Smooth muscle cell (in vitro differentiated cells): ENCODE results near the gene COL12A1. TPM values are rescaled to one million over a fixed set of nuclear protein-coding genes. Genes with fewer than 3 reads are reported as not detected.

Experiments
- DNase-seq: peaks from one replicate; lab custom pipeline; 2025; ENCODE audit not compliant: unreplicated experiment; lab: John Stamatoyannopoulos, UW
- H2AFZ ChIP-seq: fragments of 200-600 bp; sonication (generic); 2 replicates; pipeline ENCODE4 v1.6.0; 2016; ENCODE audit warnings: antibody characterized with exemption, low read depth, mild to moderate bottlenecking
- H3F3A ChIP-seq: fragments of 200-600 bp; sonication (generic); 2 replicates; pipeline ENCODE4 v1.6.0; 2017; ENCODE audit warnings: antibody characterized with exemption, low read depth
- H3K27ac ChIP-seq: fragments of 200-600 bp; sonication (generic); 2 replicates; pipeline ENCODE4 v1.5.1; 2016; ENCODE audit warnings: low read depth, mild to moderate bottlenecking
- H3K27me3 ChIP-seq: fragments of 200-600 bp; sonication (generic); 2 replicates; pipeline ENCODE4 v1.6.1; 2016; ENCODE audit warnings: low read depth, mild to moderate bottlenecking
- H3K36me3 ChIP-seq: fragments of 200-600 bp; sonication (generic); 2 replicates; pipeline ENCODE4 v1.5.1; 2016; ENCODE audit warnings: low read depth
- H3K4me1 ChIP-seq: fragments of 200-600 bp; sonication (generic); 2 replicates; pipeline ENCODE4 v1.5.1; 2016; ENCODE audit warnings: low read depth
- H3K4me2 ChIP-seq: fragments of 200-600 bp; sonication (generic); 2 replicates; pipeline ENCODE4 v1.6.0; 2016; ENCODE audit warnings: mild to moderate bottlenecking
- H3K4me3 ChIP-seq: fragments of 200-600 bp; sonication (generic); 2 replicates; pipeline ENCODE4 v1.5.1; 2016; ENCODE audit warnings: mild to moderate bottlenecking
- H3K79me2 ChIP-seq: fragments of 200-600 bp; sonication (generic); 2 replicates; pipeline ENCODE4 v1.6.0; 2016; ENCODE audit warnings: low read depth, mild to moderate bottlenecking
- H3K9ac ChIP-seq: fragments of 200-600 bp; sonication (generic); 2 replicates; pipeline ENCODE4 v1.6.0; 2016; ENCODE audit warnings: low read depth
- H3K9me3 ChIP-seq: fragments of 200-600 bp; sonication (generic); replicated peaks from 2 replicates; pipeline ENCODE4 v1.5.1; 2016; ENCODE audit warnings: low read depth
- H4K20me1 ChIP-seq: fragments of 200-600 bp; sonication (generic); 2 replicates; pipeline ENCODE4 v1.6.0; 2016; ENCODE audit warnings: low read depth
- WGBS: methylation state at CpG from one replicate; pipeline ENCODE4 v1.1.7; 2016; ENCODE audit warnings: low lambda C conversion rate; 5-methylcytosine and 5-hydroxymethylcytosine counted together
- polyA plus RNA-seq: library from polyadenylated mRNA; unstranded; fragments of >200 nt; fragmentation: Nextera tagmentation; extraction: Ambion mirVana; gene quantifications from 2 replicates; pipeline ENCODE4 v1.2.1, GENCODE V29; 2016
- total RNA-seq: library from RNA; depleted of rRNA; stranded (reverse); fragments of >200 nt; gene quantifications from 2 replicates; pipeline ENCODE4 v1.2.3, GENCODE V29; 2014
- TF ChIP-seq, protein P1 (sequence below): fragments of 200-600 bp; sonication (generic); IDR thresholded peaks from 2 replicates; pipeline ENCODE4 v1.5.1; 2017; ENCODE audit warnings: borderline replicate concordance, mild to moderate bottlenecking, antibody characterized with exemption; ENCODE audit not compliant: insufficient read depth, poor library complexity, severe bottlenecking

Gene COL12A1
- total and polyA plus RNA-seq, 2 experiments from 2014 or later = 44.2 to 154 TPM

DNA sequence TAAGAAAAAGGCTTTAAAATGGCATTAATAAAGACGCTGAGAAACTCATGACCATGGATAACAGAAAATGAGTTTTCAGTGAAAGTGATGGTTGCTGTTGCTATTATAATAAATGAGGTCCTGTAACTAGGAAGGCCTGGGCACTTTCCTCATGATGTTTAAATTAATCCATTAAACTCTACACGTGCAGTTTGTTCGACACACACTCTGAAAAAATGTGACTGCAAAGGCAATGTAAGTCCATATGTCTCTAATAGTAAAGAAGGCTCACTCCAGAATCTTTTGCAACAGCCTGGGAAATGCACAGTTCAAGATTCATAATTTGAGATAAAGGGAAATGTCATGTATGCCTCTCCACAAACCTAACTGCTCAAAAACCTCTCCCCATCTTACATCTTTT, 153.4 kb downstream of the COL12A1 start:
- Histone ChIP-seq H3K79me2 (no peaks in the 10 kb centered on the region), H3K27ac (no peak overlapping the region), H3K27me3 (peaks cover 11% of the 10 kb centered on the region), H3K36me3 (no peaks in the 10 kb centered on the region), H3K9ac (no peak overlapping the region), H3K9me3 (no peaks in the 10 kb centered on the region), H3K4me2 (no peak overlapping the region), H3K4me3 (no peak overlapping the region), H3K4me1 (no peaks in the 10 kb centered on the region), H3F3A (no peaks in the 10 kb centered on the region), H2AFZ (no peak overlapping the region), H4K20me1 (no peaks in the 10 kb centered on the region)
- 74% methylated on average over 3 of the region's 3 CpGs for whole genome bisulfite sequencing
- TF ChIP-seq, protein P1, sequence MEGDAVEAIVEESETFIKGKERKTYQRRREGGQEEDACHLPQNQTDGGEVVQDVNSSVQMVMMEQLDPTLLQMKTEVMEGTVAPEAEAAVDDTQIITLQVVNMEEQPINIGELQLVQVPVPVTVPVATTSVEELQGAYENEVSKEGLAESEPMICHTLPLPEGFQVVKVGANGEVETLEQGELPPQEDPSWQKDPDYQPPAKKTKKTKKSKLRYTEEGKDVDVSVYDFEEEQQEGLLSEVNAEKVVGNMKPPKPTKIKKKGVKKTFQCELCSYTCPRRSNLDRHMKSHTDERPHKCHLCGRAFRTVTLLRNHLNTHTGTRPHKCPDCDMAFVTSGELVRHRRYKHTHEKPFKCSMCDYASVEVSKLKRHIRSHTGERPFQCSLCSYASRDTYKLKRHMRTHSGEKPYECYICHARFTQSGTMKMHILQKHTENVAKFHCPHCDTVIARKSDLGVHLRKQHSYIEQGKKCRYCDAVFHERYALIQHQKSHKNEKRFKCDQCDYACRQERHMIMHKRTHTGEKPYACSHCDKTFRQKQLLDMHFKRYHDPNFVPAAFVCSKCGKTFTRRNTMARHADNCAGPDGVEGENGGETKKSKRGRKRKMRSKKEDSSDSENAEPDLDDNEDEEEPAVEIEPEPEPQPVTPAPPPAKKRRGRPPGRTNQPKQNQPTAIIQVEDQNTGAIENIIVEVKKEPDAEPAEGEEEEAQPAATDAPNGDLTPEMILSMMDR = no peak
- no peak for DNase-seq

DNA sequence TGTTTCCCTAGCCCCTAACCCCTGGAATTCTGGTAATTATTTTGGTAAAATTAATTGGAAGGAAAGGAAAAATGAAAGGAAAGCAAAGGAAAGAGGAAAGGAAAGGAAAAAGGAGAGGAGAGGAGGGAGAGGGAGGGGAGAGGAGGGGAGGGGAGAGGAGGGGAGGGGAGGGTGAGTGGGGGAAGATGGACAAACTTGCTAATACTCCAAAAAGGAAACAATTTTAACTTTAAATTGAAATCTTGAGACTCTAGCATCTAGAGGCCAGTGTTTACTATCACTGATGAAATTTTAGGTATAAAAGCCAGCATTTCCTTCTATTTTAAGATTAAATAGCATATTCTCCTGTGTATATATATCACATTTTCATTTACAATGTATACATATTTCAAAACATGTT, 156.5 kb downstream of the COL12A1 start:
- TF ChIP-seq, protein P1 = no peak
- Histone ChIP-seq H3K9ac (no peak overlapping the region), H2AFZ (no peak overlapping the region)

DNA sequence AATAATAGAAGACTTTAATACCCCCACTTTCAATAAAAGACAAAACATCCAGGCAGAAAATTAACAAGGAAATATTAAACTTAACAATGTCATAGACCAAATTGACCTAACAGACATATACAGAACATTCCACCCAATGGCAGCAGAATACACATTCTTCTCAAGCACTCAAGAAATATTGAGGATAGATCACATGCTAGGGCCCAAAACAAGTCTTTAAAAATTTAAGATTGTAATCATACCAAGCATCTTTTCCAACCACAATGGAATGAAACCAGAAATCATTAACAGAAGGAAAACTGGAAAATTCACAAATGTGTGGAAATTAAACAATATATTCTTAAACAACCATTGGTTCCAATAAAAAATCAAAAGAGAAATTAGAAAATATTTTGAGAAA, 161.0 kb downstream of the COL12A1 start:
- Histone ChIP-seq H3K36me3 (no peaks in the 10 kb centered on the region), H3K9me3 (no peaks in the 10 kb centered on the region), H3K27ac (no peak overlapping the region), H3K9ac (no peak overlapping the region), H3K27me3 (no peaks in the 10 kb centered on the region), H3K4me3 (no peak overlapping the region), H2AFZ (no peak overlapping the region), H4K20me1 (no peaks in the 10 kb centered on the region), H3K4me1 (no peaks in the 10 kb centered on the region), H3K4me2 (no peak overlapping the region), H3K79me2 (no peaks in the 10 kb centered on the region), H3F3A (no peaks in the 10 kb centered on the region)
- TF ChIP-seq, protein P1 = no peak
- no peak for DNase-seq

More for the DNA sequence above, 156.5 kb downstream of the COL12A1 start:
- Histone ChIP-seq H3K79me2 (no peaks in the 10 kb centered on the region), H3K27me3 (no peaks in the 10 kb centered on the region), H3K9me3 (no peaks in the 10 kb centered on the region), H3K4me1 (no peaks in the 10 kb centered on the region), H3K27ac (no peak overlapping the region), H3K4me3 (no peak overlapping the region), H4K20me1 (no peaks in the 10 kb centered on the region), H3F3A (no peaks in the 10 kb centered on the region), H3K4me2 (no peak overlapping the region), H3K36me3 (no peaks in the 10 kb centered on the region)
- no peak for DNase-seq

DNA sequence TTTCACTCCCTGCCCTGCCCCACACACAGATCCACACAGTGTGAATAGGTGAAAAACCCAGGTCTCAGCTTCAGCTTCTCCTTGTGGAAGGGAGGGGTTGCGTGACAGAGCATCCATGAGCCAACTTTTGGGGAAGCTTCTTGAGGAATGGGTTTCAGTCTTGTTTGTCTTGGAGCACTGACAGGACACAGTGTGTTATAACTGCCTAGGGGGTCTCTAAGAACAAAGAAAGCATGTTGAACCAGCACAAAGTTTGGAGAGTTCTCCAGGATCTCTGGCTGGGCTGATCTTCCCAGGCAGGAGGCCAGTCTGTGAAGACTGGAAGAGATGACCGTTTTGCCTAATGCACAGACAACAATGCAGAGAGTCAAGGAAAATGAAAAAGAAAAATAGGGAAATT, 164.5 kb downstream of the COL12A1 start:
- H3K79me2 ChIP-seq = no peaks in the 10 kb centered on the region
- no peaks in the 10 kb centered on the region for H3K27me3 ChIP-seq
- no peaks in the 10 kb centered on the region for H3F3A ChIP-seq
- H3K36me3 ChIP-seq = no peaks in the 10 kb centered on the region
- no peak overlapping the region for H3K4me3 ChIP-seq
- H3K4me2 ChIP-seq = no peak overlapping the region
- H3K9me3 ChIP-seq = no peaks in the 10 kb centered on the region
- no peak for DNase-seq
- H3K4me1 ChIP-seq = no peaks in the 10 kb centered on the region
- 90% methylated on average over 2 of the region's 2 CpGs for WGBS
- H2AFZ ChIP-seq = no peak overlapping the region
- no peaks in the 10 kb centered on the region for H4K20me1 ChIP-seq
- TF ChIP-seq, protein P1 = no peak
- H3K9ac ChIP-seq = no peak overlapping the region
- no peak overlapping the region for H3K27ac ChIP-seq
